Muscle of back (tissue), 10 donors: ENCODE measurements around the gene PCYOX1L. TPM values are rescaled to one million over a fixed set of nuclear protein-coding genes. Genes with fewer than 3 reads are reported as not detected.

ENCODE experiments used
- polyA plus RNA-seq, 10 donors: library from polyadenylated mRNA; unstranded; fragments of 120-200 nt; gene quantifications; one replicate each; pipeline ENCODE4 v1.2.1, GENCODE V29; 2013; ENCODE audit not compliant: insufficient read length in 10 of 10

The PCYOX1L gene
- polyA plus RNA-seq, 10 donors: 7.1 to 11.7 (median 9.0) TPM

Other genes starting within 250 kb of the PCYOX1L start
- gene ABLIM3, start 216.6 kb upstream of the PCYOX1L start, polyA plus RNA-seq: 100 to 1,000 TPM in 3 of 10 donors, 10 to 100 TPM in 7; 57.2 to 111 (median 84.3) TPM
- gene AFAP1L1, start 86.2 kb upstream of the PCYOX1L start, polyA plus RNA-seq: 10 to 100 TPM; 60.2 to 98.1 (median 87.5) TPM
- 10 to 100 TPM; 11.4 to 26.9 (median 16.5) TPM for gene GRPEL2, start 12.5 kb upstream of the PCYOX1L start, polyA plus RNA-seq
- 100 to 1,000 TPM; 114 to 256 (median 193) TPM for gene IL17B, start 21.2 kb downstream of the PCYOX1L start, polyA plus RNA-seq
- gene CSNK1A1, start 193.4 kb downstream of the PCYOX1L start, polyA plus RNA-seq: 100 to 1,000 TPM in 9 of 10 donors, 10 to 100 TPM in 1; 98.0 to 164 (median 134) TPM
- gene ARHGEF37, start 223.5 kb downstream of the PCYOX1L start, polyA plus RNA-seq: 1 to 10 TPM; 3.5 to 6.1 (median 4.5) TPM